Upper lobe of left lung (tissue), 6 donors: ENCODE results near the gene DIO1. TPM values are rescaled to one million over a fixed set of nuclear protein-coding genes. Genes with fewer than 3 reads are reported as not detected.
A peak's percentile ranks its signal among the peaks of the same experiment; 100 is the strongest.

Experiments used
- ATAC-seq, 2 donors: fragments of 200-7000 bp; cut with Tn5 transposase; one replicate each; pipeline ENCODE4 v1.9.1; 2022; ENCODE audit warnings: mild to moderate bottlenecking in 2 of 2, moderate library complexity in 2 of 2; ENCODE audit not compliant: low FRiP score in 2 of 2
- DNase-seq, 2 donors: peaks; one replicate each; pipeline ENCODE4 v3.0.0-alpha.2; 2019 to 2020
- H3K27ac ChIP-seq, 4 donors: fragments of 200-600 bp; sonication (generic); one replicate each; pipeline ENCODE4 v1.5.1; 2016 to 2019
- H3K27me3 ChIP-seq, 4 donors: fragments of 200-600 bp; sonication (generic); one replicate each; pipeline ENCODE4 v1.5.1; 2017 to 2019
- H3K36me3 ChIP-seq, 4 donors: fragments of 200-600 bp; sonication (generic); one replicate each; pipeline ENCODE4 v1.5.1; 2016 to 2019
- H3K4me1 ChIP-seq, 4 donors: fragments of 200-600 bp; sonication (generic); one replicate each; pipeline ENCODE4 v1.5.1; 2018 to 2019
- H3K4me3 ChIP-seq, 4 donors: fragments of 200-600 bp; sonication (generic); one replicate each; pipeline ENCODE4 v1.5.1; 2017 to 2019; ENCODE audit warnings: mild to moderate bottlenecking in 2 of 4, moderate library complexity in 1 of 4
- H3K9me3 ChIP-seq, 4 donors: fragments of 200-600 bp; sonication (generic); one replicate each; pipeline ENCODE4 v1.5.1; 2018 to 2019
- EP300 ChIP-seq, 4 donors: sonication (generic); formaldehyde crosslinking; IDR thresholded peaks; one replicate each; pipeline ENCODE4 v1.5.1; 2017; ENCODE audit warnings: antibody characterized with exemption in 4 of 4, control low read depth in 2 of 4
- POLR2A ChIP-seq, 4 donors: fragments of 450-650 bp; IDR thresholded peaks; one replicate each; pipeline ENCODE4 v1.5.1; 2016 to 2017; ENCODE audit warnings: antibody characterized with exemption in 4 of 4, mild to moderate bottlenecking in 2 of 4
- POLR2AphosphoS5 ChIP-seq, 2 donors: sonication (generic); formaldehyde crosslinking; IDR thresholded peaks; one replicate each; pipeline ENCODE4 v1.5.1; 2017; ENCODE audit warnings: antibody characterized with exemption in 2 of 2
- WGBS, 2 donors: methylation state at CpG; one replicate each; pipeline ENCODE4 v1.1.5; 2017 to 2018; 5-methylcytosine and 5-hydroxymethylcytosine counted together
- total RNA-seq, 6 donors: library from RNA; depleted of rRNA in 4 of 6; stranded (reverse); fragments of >200 nt in 4 of 6; gene quantifications; one replicate each; pipeline versions ENCODE4 v1.1.0 to v1.2.1, GENCODE V29; 2016 to 2021
- TF ChIP-seq, protein P1 (sequence below), 6 experiments: fragments of 450-650 bp in 4 of 6; fragments of 200-600 bp in 2 of 6; sonication (generic) in 2 of 6; IDR thresholded peaks; one replicate each; pipeline ENCODE4 v1.5.1; 2016 to 2019; ENCODE audit warnings: antibody characterized with exemption in 6 of 6
- donor health status: DM: no; HTN: no; CAD: no; lungs with moderate emphysema.
- donor health status: DM: no; HTN: yes; CAD: no; lungs with severe emphysema.

DIO1 gene
- under 1 TPM in 1 of 6 donors, not detected in 5; 0.20 TPM for total RNA-seq

- Histone ChIP-seq H3K4me1 (peaks cover 5 to 18% (median 12%) of the 10 kb centered on the region in 4 donors), H3K9me3 (no peaks in the 10 kb centered on the region), H3K4me3 (no peak within 1 kb of the TSS), H3K27ac (no peak within 1 kb of the TSS), H3K27me3 (no peaks in the 10 kb centered on the region), H3K36me3 (no peaks in the 10 kb centered on the region)
- peak in 1 of 2 donors; percentile 6 for DNase-seq
- ATAC-seq: no peak
- TF ChIP-seq POLR2A (IDR thresholded peaks at IDR 0.05) (no peak), EP300 (IDR thresholded peaks at IDR 0.05) (no peak), POLR2AphosphoS5 (IDR thresholded peaks at IDR 0.05) (no peak)
- TF ChIP-seq, protein P1, sequence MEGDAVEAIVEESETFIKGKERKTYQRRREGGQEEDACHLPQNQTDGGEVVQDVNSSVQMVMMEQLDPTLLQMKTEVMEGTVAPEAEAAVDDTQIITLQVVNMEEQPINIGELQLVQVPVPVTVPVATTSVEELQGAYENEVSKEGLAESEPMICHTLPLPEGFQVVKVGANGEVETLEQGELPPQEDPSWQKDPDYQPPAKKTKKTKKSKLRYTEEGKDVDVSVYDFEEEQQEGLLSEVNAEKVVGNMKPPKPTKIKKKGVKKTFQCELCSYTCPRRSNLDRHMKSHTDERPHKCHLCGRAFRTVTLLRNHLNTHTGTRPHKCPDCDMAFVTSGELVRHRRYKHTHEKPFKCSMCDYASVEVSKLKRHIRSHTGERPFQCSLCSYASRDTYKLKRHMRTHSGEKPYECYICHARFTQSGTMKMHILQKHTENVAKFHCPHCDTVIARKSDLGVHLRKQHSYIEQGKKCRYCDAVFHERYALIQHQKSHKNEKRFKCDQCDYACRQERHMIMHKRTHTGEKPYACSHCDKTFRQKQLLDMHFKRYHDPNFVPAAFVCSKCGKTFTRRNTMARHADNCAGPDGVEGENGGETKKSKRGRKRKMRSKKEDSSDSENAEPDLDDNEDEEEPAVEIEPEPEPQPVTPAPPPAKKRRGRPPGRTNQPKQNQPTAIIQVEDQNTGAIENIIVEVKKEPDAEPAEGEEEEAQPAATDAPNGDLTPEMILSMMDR (IDR thresholded peaks at IDR 0.05): no peak
- WGBS, 2 donors: 70 to 79% methylated on average over 14 of the region's 14 CpGs
Measured at GRCh38 chr1:53893999-53894636, at the start of gene DIO1. DIO1 (plus strand) TSS chr1:53894187; CDS start chr1:53894211, 24 bp downstream.

DNA sequence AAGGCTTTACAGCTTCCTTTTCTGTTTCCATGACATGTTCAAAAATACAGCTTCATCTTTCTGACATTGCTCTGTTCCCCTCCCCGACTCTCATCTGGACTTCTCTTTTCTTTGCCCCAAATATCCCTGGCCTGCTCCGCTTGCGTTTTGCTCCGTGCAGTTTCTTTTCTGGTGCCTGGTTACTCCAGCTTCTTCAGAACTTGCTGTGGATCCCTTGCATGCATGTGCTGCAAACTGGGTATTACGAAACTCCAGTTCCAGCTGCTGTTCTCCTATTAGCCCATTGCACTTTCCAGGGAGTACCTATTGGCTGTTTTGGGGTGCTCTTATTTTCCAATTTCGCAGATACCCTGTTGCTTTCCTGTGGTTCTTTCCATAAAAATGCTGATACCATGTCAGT is 46.0 kb upstream of the DIO1 start:
- H3K4me1 ChIP-seq: no peaks in the 10 kb centered on the region
- H3K9me3 ChIP-seq: no peaks in the 10 kb centered on the region
- DNase-seq: no peak
- H3K36me3 ChIP-seq: peaks cover 3 to 19% (median 12%) of the 10 kb centered on the region in 4 donors
- 84 to 86% methylated on average over 6 of the region's 6 CpGs for WGBS, 2 donors
- TF ChIP-seq POLR2AphosphoS5 (IDR thresholded peaks at IDR 0.05) (no peak), EP300 (IDR thresholded peaks at IDR 0.05) (no peak), POLR2A (IDR thresholded peaks at IDR 0.05) (no peak)
- TF ChIP-seq, protein P1 (IDR thresholded peaks at IDR 0.05): no peak
- no peak for ATAC-seq
- H3K4me3 ChIP-seq: no peak overlapping the region
- no peak overlapping the region for H3K27ac ChIP-seq
- no peaks in the 10 kb centered on the region for H3K27me3 ChIP-seq

GRCh38 chr1:53850082-53850673 is 43.8 kb upstream of the DIO1 start:
- Histone ChIP-seq H3K36me3 (peaks cover 12 to 41% (median 26%) of the 10 kb centered on the region in 4 donors), H3K27ac (no peak overlapping the region), H3K27me3 (no peaks in the 10 kb centered on the region), H3K4me3 (no peak overlapping the region), H3K4me1 (no peaks in the 10 kb centered on the region), H3K9me3 (no peaks in the 10 kb centered on the region)
- DNase-seq (no peak), ATAC-seq (no peak)
- 90 to 93% methylated on average over 7 of the region's 7 CpGs for WGBS, 2 donors
- no peak for TF ChIP-seq EP300 (IDR thresholded peaks at IDR 0.05)
- no peak for TF ChIP-seq POLR2A (IDR thresholded peaks at IDR 0.05)
- TF ChIP-seq, protein P1 (IDR thresholded peaks at IDR 0.05): no peak
- TF ChIP-seq POLR2AphosphoS5 (IDR thresholded peaks at IDR 0.05): no peak

DNA sequence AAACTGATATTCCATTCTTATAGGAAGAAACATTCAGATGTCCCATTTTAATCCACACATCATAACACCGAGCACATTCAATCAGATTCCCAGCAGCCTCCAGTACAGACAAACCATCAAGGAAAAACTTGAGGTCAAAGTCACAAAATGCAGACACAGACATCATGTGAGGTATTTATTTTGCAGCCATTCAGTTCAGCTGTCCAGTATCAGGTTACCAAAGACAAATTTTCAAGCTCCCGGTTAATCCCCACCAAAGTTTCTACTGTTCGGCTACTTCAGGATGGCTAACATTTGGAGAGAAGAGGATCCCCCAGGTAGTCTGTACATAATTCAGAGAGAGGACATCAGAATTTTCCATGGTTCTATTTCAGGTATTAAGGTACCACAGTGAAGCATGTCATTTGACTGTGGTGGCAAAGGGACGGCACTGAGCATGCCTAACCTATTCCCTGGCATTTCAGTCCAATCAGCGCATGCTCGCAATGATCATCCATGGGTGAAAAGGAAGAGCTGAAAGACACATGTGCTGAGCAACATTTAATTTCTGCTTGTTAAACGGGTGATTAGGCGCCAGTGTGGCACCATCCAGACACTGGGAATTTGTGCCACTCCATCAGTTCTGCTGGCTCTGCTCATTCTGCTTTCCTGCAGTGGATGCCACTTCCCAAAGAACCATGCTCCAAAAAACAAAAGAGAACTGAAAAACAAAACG is 42.3 kb upstream of the DIO1 start:
- WGBS, 2 donors: 86 to 92% methylated on average over 9 of the region's 9 CpGs
- DNase-seq: no peak

More for the DNA sequence above, 42.3 kb upstream of the DIO1 start:
- Histone ChIP-seq H3K36me3 (peaks cover 14 to 56% (median 41%) of the 10 kb centered on the region in 4 donors), H3K27ac (no peak overlapping the region), H3K27me3 (no peaks in the 10 kb centered on the region), H3K9me3 (no peaks in the 10 kb centered on the region), H3K4me1 (no peaks in the 10 kb centered on the region), H3K4me3 (no peak overlapping the region)
- ATAC-seq: no peak
- TF ChIP-seq EP300 (IDR thresholded peaks at IDR 0.05) (no peak), POLR2AphosphoS5 (IDR thresholded peaks at IDR 0.05) (no peak), POLR2A (IDR thresholded peaks at IDR 0.05) (no peak)
- TF ChIP-seq, protein P1 (IDR thresholded peaks at IDR 0.05): no peak
